ENCODE measurements around the gene ACSL5.
"Not testable (repeated sequence)": the region's sequence is repeated elsewhere in the genome, so short reads cannot be mapped to it uniquely, and the experiment has no call there.

Gene ACSL5

GRCh38 chr10:112464074-112464473 is 90.2 kb downstream of the ACSL5 start:
- not testable (repeated sequence) for H3K9me3 ChIP-seq (ENCODE audit: control insufficient read depth in 2 of 2, low read length in 2 of 2); H3K27ac ChIP-seq (ENCODE audit: low read length); H3K4me3 ChIP-seq (ENCODE audit: low read length in 2 of 2); H3K4me1 ChIP-seq (ENCODE audit: control insufficient read depth, insufficient read depth, low read length); H3K9ac ChIP-seq (ENCODE audit: low read length in 2 of 2); H3K27me3 ChIP-seq (ENCODE audit: control insufficient read depth in 1 of 2, insufficient read depth in 2 of 2, low read length in 2 of 2)
- H3K36me3 ChIP-seq (ENCODE audit: control insufficient read depth in 2 of 2, insufficient read depth in 2 of 2, low read length in 2 of 2), result peaks cover 8 to 14% of the 10 kb centered on the region in 2 donors

GRCh38 chr10:112465299-112465883 is 91.5 kb downstream of the ACSL5 start:
- Histone ChIP-seq H3K36me3 (ENCODE audit: control insufficient read depth in 2 of 2, insufficient read depth in 2 of 2, low read length in 2 of 2) (peaks cover 8 to 14% of the 10 kb centered on the region in 2 donors), H3K9me3 (ENCODE audit: control insufficient read depth in 2 of 2, low read length in 2 of 2) (no peaks in the 10 kb centered on the region), H3K9ac (ENCODE audit: low read length in 2 of 2) (no peak overlapping the region), H3K4me1 (ENCODE audit: control insufficient read depth, insufficient read depth, low read length) (no peaks in the 10 kb centered on the region), H3K4me3 (ENCODE audit: low read length in 2 of 2) (no peak overlapping the region), H3K27ac (ENCODE audit: low read length) (no peak overlapping the region), H3K27me3 (ENCODE audit: control insufficient read depth in 1 of 2, insufficient read depth in 2 of 2, low read length in 2 of 2) (no peaks in the 10 kb centered on the region)

GRCh38 chr10:112466802-112467201 is 92.9 kb downstream of the ACSL5 start:
- H3K27me3 ChIP-seq (ENCODE audit: control insufficient read depth in 1 of 2, insufficient read depth in 2 of 2, low read length in 2 of 2), result no peaks in the 10 kb centered on the region
- H3K4me1 ChIP-seq (ENCODE audit: control insufficient read depth, insufficient read depth, low read length), result no peaks in the 10 kb centered on the region
- H3K9me3 ChIP-seq (ENCODE audit: control insufficient read depth in 2 of 2, low read length in 2 of 2), result no peaks in the 10 kb centered on the region
- H3K36me3 ChIP-seq (ENCODE audit: control insufficient read depth in 2 of 2, insufficient read depth in 2 of 2, low read length in 2 of 2), result peaks cover 8 to 9% of the 10 kb centered on the region in 2 donors
- no peak overlapping the region for H3K4me3 ChIP-seq (ENCODE audit: low read length in 2 of 2)
- no peak overlapping the region for H3K27ac ChIP-seq (ENCODE audit: low read length)
- no peak overlapping the region for H3K9ac ChIP-seq (ENCODE audit: low read length in 2 of 2)

- Histone ChIP-seq H3K9ac (ENCODE audit: low read length in 2 of 2) (no peak overlapping the region), H3K4me1 (ENCODE audit: control insufficient read depth, insufficient read depth, low read length) (no peaks in the 10 kb centered on the region), H3K36me3 (ENCODE audit: control insufficient read depth in 2 of 2, insufficient read depth in 2 of 2, low read length in 2 of 2) (peaks cover 8 to 9% of the 10 kb centered on the region in 2 donors), H3K27me3 (ENCODE audit: control insufficient read depth in 1 of 2, insufficient read depth in 2 of 2, low read length in 2 of 2) (no peaks in the 10 kb centered on the region), H3K9me3 (ENCODE audit: control insufficient read depth in 2 of 2, low read length in 2 of 2) (no peaks in the 10 kb centered on the region), H3K4me3 (ENCODE audit: low read length in 2 of 2) (no peak overlapping the region), H3K27ac (ENCODE audit: low read length) (no peak overlapping the region)
These were observed 93.7 kb downstream of the ACSL5 start for GRCh38 chr10:112467541-112468075.

- H3K9ac ChIP-seq (ENCODE audit: low read length in 2 of 2), result peak overlapping the region in 1 of 2 donors; percentile 55
- no peak overlapping the region for H3K27ac ChIP-seq (ENCODE audit: low read length)
- H3K27me3 ChIP-seq (ENCODE audit: control insufficient read depth in 1 of 2, insufficient read depth in 2 of 2, low read length in 2 of 2), result no peaks in the 10 kb centered on the region
- H3K4me3 ChIP-seq (ENCODE audit: low read length in 2 of 2), result no peak overlapping the region
- no peaks in the 10 kb centered on the region for H3K4me1 ChIP-seq (ENCODE audit: control insufficient read depth, insufficient read depth, low read length)
- H3K9me3 ChIP-seq (ENCODE audit: control insufficient read depth in 2 of 2, low read length in 2 of 2), result no peaks in the 10 kb centered on the region
- H3K36me3 ChIP-seq (ENCODE audit: control insufficient read depth in 2 of 2, insufficient read depth in 2 of 2, low read length in 2 of 2), result peaks cover 0 to 2% of the 10 kb centered on the region in 2 donors
These were observed 98.1 kb downstream of the ACSL5 start for GRCh38 chr10:112471878-112472487.

- no peak overlapping the region for H3K4me3 ChIP-seq (ENCODE audit: low read length in 2 of 2)
- H3K9ac ChIP-seq (ENCODE audit: low read length in 2 of 2), result no peak overlapping the region
- H3K27me3 ChIP-seq (ENCODE audit: control insufficient read depth in 1 of 2, insufficient read depth in 2 of 2, low read length in 2 of 2), result no peaks in the 10 kb centered on the region
- H3K9me3 ChIP-seq (ENCODE audit: control insufficient read depth in 2 of 2, low read length in 2 of 2), result no peaks in the 10 kb centered on the region
- no peaks in the 10 kb centered on the region for H3K36me3 ChIP-seq (ENCODE audit: control insufficient read depth in 2 of 2, insufficient read depth in 2 of 2, low read length in 2 of 2)
- H3K4me1 ChIP-seq (ENCODE audit: control insufficient read depth, insufficient read depth, low read length), result no peaks in the 10 kb centered on the region
- H3K27ac ChIP-seq (ENCODE audit: low read length), result no peak overlapping the region
These were observed 101.8 kb downstream of the ACSL5 start for GRCh38 chr10:112475575-112476218.

All from stomach smooth muscle (tissue), 2 donors.